Activated effector memory CD4-positive, alpha-beta T cell treated with anti-CD3 and anti-CD28 coated beads, Interleukin-2, amount 50 U/mL, for 16 hours (primary cell): ENCODE data around the gene GTF3C6.
A peak's percentile ranks its signal among the peaks of the same experiment; 100 is the strongest.
"Not testable (repeated sequence)": the region's sequence is repeated elsewhere in the genome, so short reads cannot be mapped to it uniquely, and the experiment has no call there.

Source experiments
- DNase-seq: peaks from one replicate; pipeline ENCODE4 v3.0.0-alpha.2; 2020

GTF3C6 gene

GRCh38 chr6:110958329-110959192 is at the start of gene GTF3C6:
TSS of gene GTF3C6 (plus strand) at chr6:110958706. CDS start at chr6:110958770, 64 bp downstream.
- peak; percentile 98 for DNase-seq

GRCh38 chr6:110930781-110931180 is 27.7 kb upstream of the GTF3C6 start:
- no peak for DNase-seq

- no peak for DNase-seq
Measured at GRCh38 chr6:110933912-110934311, 24.6 kb upstream of the GTF3C6 start.

- no peak for DNase-seq
Measured at GRCh38 chr6:110934381-110934898, 24.1 kb upstream of the GTF3C6 start.

GRCh38 chr6:110935171-110935570 is 23.3 kb upstream of the GTF3C6 start:
- DNase-seq, result no peak

GRCh38 chr6:110938171-110938570 is 20.3 kb upstream of the GTF3C6 start:
- DNase-seq, result no peak

- DNase-seq, result no peak
Measured at GRCh38 chr6:110939429-110940200, 18.9 kb upstream of the GTF3C6 start.

GRCh38 chr6:110944681-110945151 is 13.8 kb upstream of the GTF3C6 start:
- DNase-seq, result peak; percentile 77

GRCh38 chr6:110946498-110946897 is 12.0 kb upstream of the GTF3C6 start:
- no peak for DNase-seq

GRCh38 chr6:110949679-110950285 is 8.7 kb upstream of the GTF3C6 start:
- DNase-seq, result no peak

GRCh38 chr6:110950440-110950839 is 8.1 kb upstream of the GTF3C6 start:
- peak; percentile 4 for DNase-seq

- DNase-seq, result no peak
Measured at GRCh38 chr6:110951008-110951407, 7.5 kb upstream of the GTF3C6 start.

GRCh38 chr6:110951986-110952794 is 6.3 kb upstream of the GTF3C6 start:
- DNase-seq, result no peak

GRCh38 chr6:110953633-110954303 is 4.7 kb upstream of the GTF3C6 start:
- DNase-seq, result no peak

- no peak for DNase-seq
Measured at GRCh38 chr6:110960014-110960390, 1.5 kb downstream of the GTF3C6 start.

- not testable (repeated sequence) for DNase-seq
Measured at GRCh38 chr6:110962636-110963035, 4.1 kb downstream of the GTF3C6 start.

GRCh38 chr6:110965629-110966229 is 7.2 kb downstream of the GTF3C6 start:
- no peak for DNase-seq

- DNase-seq, result not testable (repeated sequence)
Measured at GRCh38 chr6:110968661-110969060, 10.2 kb downstream of the GTF3C6 start.

GRCh38 chr6:110971468-110971867 is 13.0 kb downstream of the GTF3C6 start:
- no peak for DNase-seq

- no peak for DNase-seq
Measured at GRCh38 chr6:110976575-110976974, 18.1 kb downstream of the GTF3C6 start.

GRCh38 chr6:110979565-110980101 is 21.1 kb downstream of the GTF3C6 start:
- DNase-seq, result no peak
